Endothelial cell of umbilical vein (primary cell): ENCODE results near the gene EIF4A2. TPM values are rescaled to one million over a fixed set of nuclear protein-coding genes. Genes with fewer than 3 reads are reported as not detected.
"Not testable (repeated sequence)": the region's sequence is repeated elsewhere in the genome, so short reads cannot be mapped to it uniquely, and the experiment has no call there.

Experiments
- BruUV-seq: library from RNA; stranded (reverse); fragments of 400-500 nt; replicated peaks from 2 replicates; lab custom pipeline; 2021; lab: Mats Ljungman, UMichigan
- CTCF ChIA-PET: fragments of 300-600, 350-600 bp; sonication (Branson Sonifier 250); formaldehyde crosslinking; loops from one replicate; lab custom pipeline; 2021; ENCODE audit warnings: antibody characterized with exemption, inconsistent platforms; lab: Charles Lee
- POLR2A ChIA-PET: fragments of 300-600, 350-600 bp; sonication (Branson Sonifier 250); formaldehyde crosslinking; loops from one replicate; lab custom pipeline; 2021; ENCODE audit warnings: antibody characterized with exemption, inconsistent platforms; lab: Charles Lee
- DNase-seq: peaks from one replicate; pipeline ENCODE4 v3.0.0-alpha.2; 2011; ENCODE audit warnings: low read depth, low spot score
- FAIRE-seq: peaks from 2 replicates; lab custom pipeline; 2011; peaks lifted over from hg19 to GRCh38; lab: Jason Lieb, UNC
- H2AFZ ChIP-seq: 2 replicates; pipeline ENCODE4 v1.6.0; 2012; ENCODE audit warnings: low read depth, low read length, control low read depth, inconsistent platforms
- H3K27ac ChIP-seq: 2 replicates; pipeline ENCODE4 v1.5.1; 2011; ENCODE audit warnings: low read depth, mild to moderate bottlenecking, control low read depth, low read length, moderate library complexity; ENCODE audit not compliant: insufficient read depth
- H3K27me3 ChIP-seq, 2 experiments: 2 replicates each; pipeline versions ENCODE4 v1.6.0 to v1.6.1; 2011; ENCODE audit warnings: low read length in 2 of 2, mixed read lengths in 1 of 2; ENCODE audit not compliant: control insufficient read depth in 2 of 2, insufficient read depth in 2 of 2
- H3K36me3 ChIP-seq, 2 experiments: 2 replicates in 1 of 2; 3 replicates in 1 of 2; pipeline ENCODE4 v1.5.1; 2011; ENCODE audit warnings: low read length in 2 of 2, mild to moderate bottlenecking in 1 of 2, moderate library complexity in 1 of 2; ENCODE audit not compliant: control insufficient read depth in 2 of 2, insufficient read depth in 2 of 2; ENCODE audit errors: extremely low read depth in 1 of 2
- H3K4me1 ChIP-seq: 3 replicates; pipeline ENCODE4 v1.5.1; 2011; ENCODE audit warnings: mild to moderate bottlenecking, low read length; ENCODE audit not compliant: control insufficient read depth, insufficient read depth; ENCODE audit errors: extremely low read depth
- H3K4me2 ChIP-seq: 2 replicates; pipeline ENCODE4 v1.6.1; 2011; ENCODE audit warnings: low read length, control low read depth, mixed read lengths; ENCODE audit not compliant: insufficient read depth
- H3K4me3 ChIP-seq, 3 experiments: fragments of 200-600 bp in 1 of 3; sonication (generic), shearing (Covaris generic) in 1 of 3; replicated peaks in 1 of 3; 2 replicates each; pipeline ENCODE4 v1.5.1; 2011 to 2016; ENCODE audit warnings: control low read depth in 3 of 3, low read length in 3 of 3, mild to moderate bottlenecking in 2 of 3, inconsistent platforms in 1 of 3, low read depth in 1 of 3, moderate library complexity in 1 of 3; ENCODE audit not compliant: insufficient read depth in 1 of 3
- H3K79me2 ChIP-seq: 2 replicates; pipeline ENCODE4 v1.6.0; 2012; ENCODE audit warnings: low read length, inconsistent platforms; ENCODE audit not compliant: control insufficient read depth, insufficient read depth
- H3K9ac ChIP-seq: replicated peaks from 2 replicates; pipeline ENCODE3; 2011; ENCODE audit warnings: low read length, control low read depth; ENCODE audit not compliant: insufficient read depth; ENCODE audit errors: extremely low read depth
- H3K9me1 ChIP-seq: replicated peaks from 3 replicates; pipeline ENCODE4 v1.6.0; 2011; ENCODE audit warnings: mild to moderate bottlenecking, low read length; ENCODE audit not compliant: control insufficient read depth, insufficient read depth; ENCODE audit errors: extremely low read depth
- H3K9me3 ChIP-seq: replicated peaks from 2 replicates; pipeline ENCODE4 v1.5.1; 2012; ENCODE audit warnings: low read length, inconsistent platforms; ENCODE audit not compliant: control insufficient read depth, insufficient read depth
- H4K20me1 ChIP-seq: replicated peaks from 2 replicates; pipeline ENCODE3; 2011; ENCODE audit warnings: mild to moderate bottlenecking, low read length; ENCODE audit not compliant: control insufficient read depth, insufficient read depth; ENCODE audit errors: extremely low read depth
- EZH2 ChIP-seq: IDR thresholded peaks from 2 replicates; pipeline ENCODE4 v1.6.1; 2012; ENCODE audit warnings: borderline replicate concordance, low read depth, mild to moderate bottlenecking, moderate library complexity, low read length, inconsistent platforms; ENCODE audit not compliant: severe bottlenecking
- FOS ChIP-seq: IDR thresholded peaks from 2 replicates; pipeline ENCODE4 v1.6.1; 2011; ENCODE audit warnings: mild to moderate bottlenecking, low read length, moderate library complexity, borderline replicate concordance; ENCODE audit not compliant: insufficient read depth
- GATA2 ChIP-seq: IDR thresholded peaks from 2 replicates; pipeline ENCODE4 v1.7.0; 2011; ENCODE audit warnings: low read depth, mild to moderate bottlenecking, moderate library complexity, mixed read lengths, low read length; ENCODE audit not compliant: insufficient read length, insufficient read depth
- JUN ChIP-seq: IDR thresholded peaks from 2 replicates; pipeline ENCODE4 v1.6.1; 2011; ENCODE audit warnings: borderline replicate concordance, low read depth; ENCODE audit not compliant: insufficient read length, insufficient read depth
- MYC ChIP-seq: IDR thresholded peaks from one replicate; pipeline ENCODE4 v1.6.1; 2011; ENCODE audit warnings: mild to moderate bottlenecking, low read depth, low read length
- POLR2A ChIP-seq: IDR thresholded peaks from 2 replicates; pipeline ENCODE4 v1.6.1; 2012; ENCODE audit warnings: low read depth, mild to moderate bottlenecking, control low read depth, low read length
- POLR2AphosphoS5 ChIP-seq: IDR thresholded peaks from 2 replicates; pipeline ENCODE4 v1.6.1; 2012; ENCODE audit warnings: low read depth, mild to moderate bottlenecking, control low read depth, low read length, moderate library complexity; ENCODE audit not compliant: insufficient read depth
- dilution Hi-C: fragments of 300-500 bp; cut with MboI; formaldehyde crosslinking; loops from one replicate; pipeline ENCODE4 v1.15.0; 2019; ENCODE audit warnings: low sequenced_read_pairs; ENCODE audit not compliant: extremely low pct_ligation_motif_present
- intact Hi-C: fragments of 100-400 bp; cut with micrococcal nuclease; formaldehyde crosslinking; loops from one replicate; pipeline ENCODE4 v1.10.0; 2022
- polyA plus RNA-seq, 4 experiments: library from polyadenylated mRNA; depleted of rRNA in 3 of 4; stranded (reverse) in 3 of 4; unstranded in 1 of 4; fragments of >200 nt; gene quantifications; 2 replicates each; pipeline versions ENCODE4 v1.2.1 to v1.2.3, GENCODE V29; 2011 to 2012; ENCODE audit warnings: missing spikeins in 1 of 4
- total RNA-seq: library from RNA; stranded (reverse); gene quantifications from 2 replicates; pipeline ENCODE4 v1.2.3, GENCODE V29; 2021
- TF ChIP-seq, protein P1 (sequence below), 2 donors: IDR thresholded peaks; 1 replicate in 1 of 2; 2 replicates in 1 of 2; pipeline ENCODE4 v1.5.1; 2011; ENCODE audit warnings: low read length in 2 of 2, mild to moderate bottlenecking in 2 of 2, moderate library complexity in 2 of 2, control low read depth in 1 of 2, inconsistent platforms in 1 of 2, low read depth in 1 of 2; ENCODE audit not compliant: insufficient read depth in 1 of 2; ENCODE audit errors: extremely low read depth in 1 of 2
- TF ChIP-seq, protein P2 (sequence below): IDR thresholded peaks from 2 replicates; pipeline ENCODE4 v1.6.1; 2011; ENCODE audit not compliant: insufficient read depth, insufficient read length

The EIF4A2 gene
- total and polyA plus RNA-seq, 2 donors (not counting 3 experiments of a cell fraction or from before 2014, with no cell fraction given) = 282 to 401 TPM

DNA sequence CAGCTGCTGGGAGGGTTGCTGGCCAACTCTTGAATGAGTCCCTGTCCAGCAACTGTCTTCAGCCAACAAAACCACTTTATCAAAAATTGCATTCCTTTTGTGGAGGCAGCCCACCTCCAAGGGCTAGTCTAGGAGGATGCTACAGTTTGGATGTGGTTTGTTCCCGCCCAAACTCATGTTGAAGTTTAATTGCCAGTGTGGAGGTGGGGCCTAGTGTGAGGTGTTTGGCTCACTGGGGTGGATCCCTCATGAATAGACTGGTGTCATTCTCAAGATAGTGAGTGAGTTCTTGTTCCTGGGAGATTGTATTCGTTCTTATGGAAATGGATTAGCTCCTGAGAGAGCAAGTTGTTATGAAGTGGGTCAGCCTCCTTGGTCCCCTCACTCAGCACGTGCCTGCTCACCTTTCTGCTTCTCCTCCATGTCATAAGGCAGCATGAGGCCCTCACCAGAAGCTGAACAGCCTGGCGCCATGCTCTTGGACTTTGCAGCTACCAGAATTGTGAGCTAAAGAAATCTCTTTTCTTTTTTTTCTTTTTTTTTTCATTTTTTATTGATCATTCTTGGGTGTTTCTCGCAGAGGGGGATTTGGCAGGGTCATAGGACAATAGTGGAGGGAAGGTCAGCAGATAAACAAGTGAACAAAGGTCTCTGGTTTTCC is 27.1 kb downstream of the EIF4A2 start:
- POLR2A ChIA-PET = no interaction called here
- CTCF ChIA-PET = interaction anchor here (1.4 to 2.7 kb wide), 2 partner anchors 11 to 196 kb away, joined by 8 to 11 read pairs; no protein-coding TSS in a partner anchor
- H3K9ac ChIP-seq = no peak overlapping the region

DNA sequence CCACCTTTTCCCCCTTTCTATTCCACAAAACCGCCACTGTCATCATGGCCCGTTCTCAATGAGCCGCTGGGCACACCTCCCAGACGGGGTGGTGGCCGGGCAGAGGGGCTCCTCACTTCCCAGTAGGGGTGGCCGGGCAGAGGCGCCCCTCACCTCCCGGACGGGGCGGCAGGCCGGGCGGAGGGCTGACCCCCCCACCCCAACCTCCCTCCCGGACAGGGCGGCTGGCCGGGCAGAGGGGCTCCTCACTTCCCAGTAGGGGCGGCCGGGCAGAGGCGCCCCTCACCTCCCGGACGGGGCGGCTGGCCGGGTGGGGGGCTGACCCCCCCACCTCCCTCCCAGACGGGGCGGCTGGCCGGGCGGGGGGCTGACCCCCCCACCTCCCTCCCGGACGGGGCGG is 27.9 kb downstream of the EIF4A2 start:
- BruUV-seq, H4K20me1 ChIP-seq, POLR2A ChIA-PET, H3K9me3 ChIP-seq, H3K9me1 ChIP-seq, H3K9ac ChIP-seq, dilution Hi-C loops, H2AFZ ChIP-seq, DNase-seq, H3K27me3 ChIP-seq, H3K4me2 ChIP-seq, H3K27ac ChIP-seq, FAIRE-seq, H3K4me3 ChIP-seq, H3K79me2 ChIP-seq, H3K36me3 ChIP-seq, intact Hi-C loops: not testable (repeated sequence)
- H3K4me1 ChIP-seq = peaks cover 12% of the 10 kb centered on the region
- CTCF ChIA-PET = interaction anchor here (1.4 kb wide), 1 partner anchor 10 kb away, joined by 11 read pairs; no protein-coding TSS in a partner anchor

More for the DNA sequence above, 27.1 kb downstream of the EIF4A2 start:
- DNase-seq (no peak), FAIRE-seq (no peak)
- BruUV-seq = no TSS peak
- no peaks in the 10 kb centered on the region for H3K36me3 ChIP-seq
- no peaks in the 10 kb centered on the region for H4K20me1 ChIP-seq
- TF ChIP-seq JUN (no peak), MYC (no peak), POLR2A (no peak), GATA2 (no peak), FOS (no peak), POLR2AphosphoS5 (no peak), EZH2 (no peak)
- TF ChIP-seq, protein P1, sequence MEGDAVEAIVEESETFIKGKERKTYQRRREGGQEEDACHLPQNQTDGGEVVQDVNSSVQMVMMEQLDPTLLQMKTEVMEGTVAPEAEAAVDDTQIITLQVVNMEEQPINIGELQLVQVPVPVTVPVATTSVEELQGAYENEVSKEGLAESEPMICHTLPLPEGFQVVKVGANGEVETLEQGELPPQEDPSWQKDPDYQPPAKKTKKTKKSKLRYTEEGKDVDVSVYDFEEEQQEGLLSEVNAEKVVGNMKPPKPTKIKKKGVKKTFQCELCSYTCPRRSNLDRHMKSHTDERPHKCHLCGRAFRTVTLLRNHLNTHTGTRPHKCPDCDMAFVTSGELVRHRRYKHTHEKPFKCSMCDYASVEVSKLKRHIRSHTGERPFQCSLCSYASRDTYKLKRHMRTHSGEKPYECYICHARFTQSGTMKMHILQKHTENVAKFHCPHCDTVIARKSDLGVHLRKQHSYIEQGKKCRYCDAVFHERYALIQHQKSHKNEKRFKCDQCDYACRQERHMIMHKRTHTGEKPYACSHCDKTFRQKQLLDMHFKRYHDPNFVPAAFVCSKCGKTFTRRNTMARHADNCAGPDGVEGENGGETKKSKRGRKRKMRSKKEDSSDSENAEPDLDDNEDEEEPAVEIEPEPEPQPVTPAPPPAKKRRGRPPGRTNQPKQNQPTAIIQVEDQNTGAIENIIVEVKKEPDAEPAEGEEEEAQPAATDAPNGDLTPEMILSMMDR (IDR thresholded peaks at IDR 0.05; ENCODE audit: extremely low read depth in 1 of 2, insufficient read depth in 1 of 2, low read depth in 1 of 2, low read length in 2 of 2) = no peak
- TF ChIP-seq, protein P2, sequence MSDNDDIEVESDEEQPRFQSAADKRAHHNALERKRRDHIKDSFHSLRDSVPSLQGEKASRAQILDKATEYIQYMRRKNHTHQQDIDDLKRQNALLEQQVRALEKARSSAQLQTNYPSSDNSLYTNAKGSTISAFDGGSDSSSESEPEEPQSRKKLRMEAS = no peak
- H3K4me1 ChIP-seq = peaks cover 11% of the 10 kb centered on the region
- H3K4me2 ChIP-seq = no peak overlapping the region
- dilution Hi-C loops (no loop called here), intact Hi-C loops (no loop called here)
- no peaks in the 10 kb centered on the region for H3K9me3 ChIP-seq
- no peak overlapping the region for H3K4me3 ChIP-seq
- H3K9me1 ChIP-seq = no peaks in the 10 kb centered on the region
- no peak overlapping the region for H3K27ac ChIP-seq
- peaks cover 7% of the 10 kb centered on the region for H3K79me2 ChIP-seq
- H2AFZ ChIP-seq = no peak overlapping the region
- no peaks in the 10 kb centered on the region for H3K27me3 ChIP-seq
